Activated B cell treated with CpG ODN at 0.5 μM for 24 hours (primary cell): ENCODE results near the gene CAMK2D. TPM values are rescaled to one million over a fixed set of nuclear protein-coding genes. Genes with fewer than 3 reads are reported as not detected.

ENCODE experiments used
- ATAC-seq: fragments of 200-7000 bp; cut with Tn5 transposase; one replicate; pipeline ENCODE4 v1.10.0; 2021; ENCODE audit warnings: low read depth, mild to moderate bottlenecking, moderate library complexity
- CTCF ChIA-PET: fragments of 350-600 bp; sonication (Branson Sonifier 250); formaldehyde crosslinking; loops from one replicate; lab custom pipeline; 2021; ENCODE audit warnings: antibody characterized with exemption; lab: Charles Lee
- POLR2A ChIA-PET: fragments of 350-600 bp; sonication (Branson Sonifier 250); formaldehyde crosslinking; loops from one replicate; lab custom pipeline; 2021; ENCODE audit warnings: antibody characterized with exemption; lab: Charles Lee
- DNase-seq: peaks from one replicate; pipeline ENCODE4 v3.0.0; 2022
- H3K27ac Mint-ChIP-seq: one replicate; pipeline ENCODE4 v1.8.0; 2020; ENCODE audit warnings: mixed read lengths
- H3K27me3 Mint-ChIP-seq: one replicate; pipeline ENCODE4 v1.8.0; 2021; ENCODE audit warnings: mixed read lengths
- H3K36me3 Mint-ChIP-seq: one replicate; pipeline ENCODE4 v1.8.0; 2021; ENCODE audit warnings: low read depth, mixed read lengths
- H3K4me1 Mint-ChIP-seq: one replicate; pipeline ENCODE4 v1.8.0; 2021; ENCODE audit warnings: mixed read lengths
- H3K4me3 Mint-ChIP-seq: one replicate; pipeline ENCODE4 v1.8.0; 2020; ENCODE audit warnings: mild to moderate bottlenecking, mixed read lengths
- H3K9me3 Mint-ChIP-seq: one replicate; pipeline ENCODE4 v1.8.0; 2020; ENCODE audit warnings: mixed read lengths
- intact Hi-C: fragments of 100-400 bp; cut with micrococcal nuclease; formaldehyde crosslinking; loops from one replicate; pipeline ENCODE4 v1.15.1; 2024
- total RNA-seq: library from RNA; stranded (reverse); gene quantifications from 2 replicates; pipeline ENCODE4 v1.2.3, GENCODE V29; 2022
- TF ChIP-seq, protein P1 (sequence below): fragments of 200-600 bp; IDR thresholded peaks from one replicate; pipeline ENCODE4 v1.8.0; 2022; ENCODE audit warnings: antibody characterized with exemption, mild to moderate bottlenecking

Gene CAMK2D
- total RNA-seq, 1 donor from 2014 or later, result 72.9 TPM

DNA sequence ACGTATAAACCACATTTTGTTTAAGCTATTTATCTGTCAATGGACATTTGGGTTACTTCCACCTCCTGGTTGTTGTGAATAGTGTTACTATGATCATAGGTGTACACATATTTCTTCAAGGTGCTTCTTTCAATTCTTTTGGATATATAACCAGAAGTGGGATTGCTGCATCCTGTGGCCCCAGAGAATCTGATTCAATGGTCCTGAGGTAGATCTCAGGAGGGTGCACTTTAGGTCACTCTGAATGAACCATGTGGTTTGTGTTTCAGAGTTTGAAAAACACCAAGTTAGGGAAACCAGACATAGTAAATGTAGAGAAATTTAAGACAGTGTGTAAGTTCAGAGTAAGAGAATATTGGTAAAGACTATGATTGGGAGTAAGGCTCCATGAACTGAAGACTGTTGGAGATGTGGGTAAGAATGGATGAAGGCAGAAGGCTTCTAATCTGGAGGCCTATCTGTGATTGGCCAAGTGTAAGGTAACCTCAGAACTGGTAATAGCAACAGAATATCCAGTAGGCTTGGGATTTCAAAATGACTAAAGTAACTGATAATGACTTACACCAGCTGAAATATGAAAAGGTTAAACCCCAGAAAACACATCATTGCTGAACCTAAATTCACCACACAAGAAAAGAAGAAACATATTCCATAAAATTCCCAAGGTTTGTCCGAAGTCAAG is 236.9 kb downstream of the CAMK2D start:
- Mint-ChIP-seq H3K27me3 (no peaks in the 10 kb centered on the region), H3K9me3 (no peaks in the 10 kb centered on the region), H3K36me3 (peaks cover 70% of the 10 kb centered on the region), H3K4me3 (no peak overlapping the region), H3K4me1 (peaks cover 12% of the 10 kb centered on the region), H3K27ac (peak overlapping the region; percentile 60)
- intact Hi-C loops, result no loop called here
- TF ChIP-seq, protein P1, sequence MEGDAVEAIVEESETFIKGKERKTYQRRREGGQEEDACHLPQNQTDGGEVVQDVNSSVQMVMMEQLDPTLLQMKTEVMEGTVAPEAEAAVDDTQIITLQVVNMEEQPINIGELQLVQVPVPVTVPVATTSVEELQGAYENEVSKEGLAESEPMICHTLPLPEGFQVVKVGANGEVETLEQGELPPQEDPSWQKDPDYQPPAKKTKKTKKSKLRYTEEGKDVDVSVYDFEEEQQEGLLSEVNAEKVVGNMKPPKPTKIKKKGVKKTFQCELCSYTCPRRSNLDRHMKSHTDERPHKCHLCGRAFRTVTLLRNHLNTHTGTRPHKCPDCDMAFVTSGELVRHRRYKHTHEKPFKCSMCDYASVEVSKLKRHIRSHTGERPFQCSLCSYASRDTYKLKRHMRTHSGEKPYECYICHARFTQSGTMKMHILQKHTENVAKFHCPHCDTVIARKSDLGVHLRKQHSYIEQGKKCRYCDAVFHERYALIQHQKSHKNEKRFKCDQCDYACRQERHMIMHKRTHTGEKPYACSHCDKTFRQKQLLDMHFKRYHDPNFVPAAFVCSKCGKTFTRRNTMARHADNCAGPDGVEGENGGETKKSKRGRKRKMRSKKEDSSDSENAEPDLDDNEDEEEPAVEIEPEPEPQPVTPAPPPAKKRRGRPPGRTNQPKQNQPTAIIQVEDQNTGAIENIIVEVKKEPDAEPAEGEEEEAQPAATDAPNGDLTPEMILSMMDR, result no peak
- DNase-seq (no peak), ATAC-seq (no peak)
- POLR2A ChIA-PET, result no interaction called here
- CTCF ChIA-PET, result no interaction called here

DNA sequence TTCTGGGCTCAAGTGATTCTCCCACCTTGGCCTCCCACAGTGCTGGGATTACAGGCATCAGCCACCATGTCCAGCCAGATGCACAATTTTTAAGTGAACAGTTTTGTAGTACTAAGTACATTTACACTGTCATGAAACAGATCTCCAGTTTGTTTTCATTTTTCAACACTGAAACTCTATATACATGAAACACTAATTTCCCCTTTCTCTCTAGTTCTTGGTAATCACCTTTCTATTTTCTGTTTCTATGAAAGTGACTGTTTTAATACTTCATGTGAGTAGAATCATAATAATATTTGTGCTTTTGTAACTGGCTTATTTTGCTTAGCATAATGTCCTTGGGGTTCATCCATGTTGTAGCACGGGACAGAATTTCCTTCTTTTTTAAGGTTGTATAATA is 237.4 kb downstream of the CAMK2D start:
- H3K4me1 Mint-ChIP-seq, result peaks cover 12% of the 10 kb centered on the region
- ChIA-PET CTCF (no interaction called here), POLR2A (no interaction called here)
- H3K4me3 Mint-ChIP-seq, result no peak overlapping the region
- TF ChIP-seq, protein P1, result no peak
- no peak for ATAC-seq
- DNase-seq, result no peak
- H3K9me3 Mint-ChIP-seq, result no peaks in the 10 kb centered on the region
- intact Hi-C loops, result no loop called here
- H3K36me3 Mint-ChIP-seq, result peaks cover 70% of the 10 kb centered on the region
- H3K27me3 Mint-ChIP-seq, result no peaks in the 10 kb centered on the region
- H3K27ac Mint-ChIP-seq, result peak overlapping the region; percentile 60

DNA sequence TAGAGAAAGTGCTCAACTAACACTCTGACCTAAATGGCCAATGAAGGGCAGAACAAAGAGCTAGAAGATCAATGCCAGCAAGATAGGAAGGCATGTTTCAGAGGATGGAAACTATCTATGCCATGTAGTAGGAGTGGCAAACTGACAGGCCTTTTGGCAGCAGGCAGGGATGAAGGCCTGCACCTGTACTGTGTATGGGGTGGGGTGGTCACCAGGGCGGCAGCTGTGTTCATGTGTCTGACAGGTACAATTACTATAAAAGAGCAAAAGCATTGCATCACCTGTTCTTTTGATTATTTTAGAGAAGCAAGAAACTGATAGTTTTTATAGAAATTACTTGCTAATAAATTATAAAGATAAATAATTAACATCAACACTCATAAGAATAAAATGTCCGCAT is 239.1 kb downstream of the CAMK2D start:
- no peak for ATAC-seq
- CTCF ChIA-PET, result no interaction called here
- intact Hi-C loops, result no loop called here

DNA sequence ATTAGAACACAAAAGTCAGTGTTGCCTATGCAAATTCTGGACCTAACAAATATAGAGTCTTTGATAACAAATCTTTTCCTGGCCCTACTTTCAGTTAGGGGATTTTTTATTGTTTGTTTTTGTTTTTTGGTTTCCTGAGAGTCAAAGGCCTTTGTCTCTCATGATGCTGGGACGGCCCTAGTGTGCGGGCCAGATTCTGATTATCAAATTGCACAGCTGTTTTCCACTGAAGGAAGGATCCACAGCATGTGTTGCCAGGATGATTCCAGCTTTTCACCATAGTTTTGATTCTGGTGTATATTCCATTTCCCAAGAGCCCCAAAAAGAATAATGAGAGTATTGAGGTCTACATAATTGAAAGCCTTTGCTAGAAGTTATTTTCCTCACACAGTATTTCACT is 248.2 kb downstream of the CAMK2D start:
- POLR2A ChIA-PET, result no interaction called here
- Mint-ChIP-seq H3K36me3 (peaks cover 72% of the 10 kb centered on the region), H3K9me3 (no peaks in the 10 kb centered on the region), H3K4me3 (no peak overlapping the region), H3K27ac (no peak overlapping the region), H3K4me1 (no peaks in the 10 kb centered on the region), H3K27me3 (no peaks in the 10 kb centered on the region)
- no peak for DNase-seq
- CTCF ChIA-PET, result no interaction called here
- no peak for ATAC-seq
- TF ChIP-seq, protein P1, result no peak
- intact Hi-C loops, result no loop called here

More for the DNA sequence above, 239.1 kb downstream of the CAMK2D start:
- no peaks in the 10 kb centered on the region for H3K9me3 Mint-ChIP-seq
- H3K4me3 Mint-ChIP-seq, result no peak overlapping the region
- H3K36me3 Mint-ChIP-seq, result peaks cover 74% of the 10 kb centered on the region
- peaks cover 10% of the 10 kb centered on the region for H3K4me1 Mint-ChIP-seq
- POLR2A ChIA-PET, result no interaction called here
- TF ChIP-seq, protein P1, result no peak
- H3K27me3 Mint-ChIP-seq, result no peaks in the 10 kb centered on the region
- no peak for DNase-seq
- H3K27ac Mint-ChIP-seq, result no peak overlapping the region

- TF ChIP-seq, protein P1, result no peak
- ChIA-PET POLR2A (no interaction called here), CTCF (no interaction called here)
- DNase-seq (no peak), ATAC-seq (no peak)
- no peaks in the 10 kb centered on the region for H3K27me3 Mint-ChIP-seq
- peaks cover 74% of the 10 kb centered on the region for H3K36me3 Mint-ChIP-seq
- H3K4me1 Mint-ChIP-seq, result no peaks in the 10 kb centered on the region
- intact Hi-C loops, result no loop called here
- H3K27ac Mint-ChIP-seq, result no peak overlapping the region
- no peaks in the 10 kb centered on the region for H3K9me3 Mint-ChIP-seq
- no peak overlapping the region for H3K4me3 Mint-ChIP-seq
These were observed 248.7 kb downstream of the CAMK2D start for GRCh38 chr4:113512880-113513279.
